GM18499 (cell line): ENCODE results near the gene ABCC8.
"Not testable (repeated sequence)": the region's sequence is repeated elsewhere in the genome, so short reads cannot be mapped to it uniquely, and the experiment has no call there.

Experiments
- ATAC-seq: cut with Tn5 transposase; IDR thresholded peaks from one replicate; pipeline ENCODE4 v1.9.1; 2021; ENCODE audit warnings: moderate number of reproducible peaks; ENCODE audit not compliant: insufficient read depth, unreplicated experiment

Gene ABCC8

DNA sequence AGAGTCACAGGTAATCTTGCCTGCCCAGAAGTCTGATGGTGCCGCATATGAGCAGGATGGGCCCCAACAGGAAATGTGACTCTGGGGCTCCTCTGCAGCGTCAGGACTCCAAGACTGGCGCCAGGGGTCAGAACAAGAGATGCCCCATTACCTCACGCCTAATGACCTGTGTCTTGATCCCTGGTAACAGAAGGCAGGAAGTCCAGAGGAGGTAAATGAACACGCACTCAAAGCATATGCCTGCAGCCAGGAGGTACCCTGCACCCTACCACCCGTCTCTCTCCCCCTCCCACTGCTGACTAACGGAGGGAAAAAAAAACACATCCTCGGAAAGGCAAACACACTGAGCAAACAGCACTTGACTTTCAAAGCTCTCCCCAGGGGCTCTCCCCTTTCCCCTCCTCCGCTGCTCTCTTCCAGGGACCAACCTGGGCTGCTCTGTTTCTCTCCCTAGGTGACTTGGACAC, 37.3 kb downstream of the ABCC8 start:
- ATAC-seq = no peak

DNA sequence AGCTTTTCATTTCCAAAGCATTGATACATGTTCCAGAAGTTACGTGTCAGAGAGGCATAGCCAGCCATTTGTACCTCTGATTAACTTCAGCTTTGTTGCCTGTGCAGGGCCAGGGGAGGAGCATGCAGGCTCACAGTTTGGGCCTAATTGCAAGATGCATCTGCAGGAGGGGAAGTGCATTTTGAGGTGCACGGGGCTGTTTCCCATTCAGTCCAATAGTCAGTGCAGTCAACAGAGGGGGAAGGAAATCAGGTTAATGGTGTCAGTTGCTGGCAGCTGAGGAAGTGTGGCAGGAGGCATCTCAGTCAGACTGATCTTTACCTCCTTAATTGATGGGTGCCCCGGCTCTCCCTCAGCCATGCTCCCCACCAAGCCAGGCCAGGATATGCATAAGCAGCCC, 39.3 kb downstream of the ABCC8 start:
- no peak for ATAC-seq

DNA sequence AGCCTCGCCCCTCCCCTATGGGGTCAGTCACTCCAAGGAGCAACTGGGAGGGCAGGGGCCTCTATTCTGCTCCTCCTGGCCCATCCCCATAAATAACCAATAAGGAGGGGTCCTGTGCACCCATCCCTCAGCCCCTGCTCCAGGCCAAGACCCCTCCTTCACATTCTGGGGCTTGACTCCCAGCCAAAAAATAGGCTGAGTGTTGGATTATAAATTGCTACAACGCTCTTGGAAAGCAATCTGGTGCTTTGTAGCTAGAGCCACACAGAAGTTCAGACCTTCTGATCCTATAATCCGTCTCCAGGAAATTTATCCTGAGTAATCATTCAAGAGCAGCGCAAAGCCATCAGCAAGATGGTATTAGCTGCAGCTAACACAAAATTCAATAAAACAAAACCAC, 42.5 kb downstream of the ABCC8 start:
- no peak for ATAC-seq

DNA sequence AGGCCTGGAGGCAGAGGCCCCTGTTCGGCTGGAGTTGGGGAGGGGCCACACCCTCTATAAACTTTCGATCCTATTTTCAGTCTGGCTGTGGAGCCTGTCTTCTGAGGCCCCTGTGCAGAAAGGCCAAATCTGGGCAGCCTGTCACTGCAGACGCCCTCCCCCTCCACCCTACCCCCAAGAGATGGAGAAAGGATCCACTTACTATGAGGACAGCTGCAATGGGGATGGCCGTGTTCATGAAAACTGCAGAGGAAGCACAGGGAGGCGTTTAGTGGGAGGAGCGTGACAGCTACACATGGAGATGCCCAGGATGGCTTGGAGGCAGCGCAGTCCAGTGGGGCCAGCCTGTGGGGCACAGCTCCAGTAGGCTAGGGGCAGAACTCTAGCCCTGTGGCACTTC, 44.6 kb downstream of the ABCC8 start:
- ATAC-seq = no peak

- ATAC-seq = no peak
Observed at GRCh38 chr11:17431139-17431538, 45.5 kb downstream of the ABCC8 start.

GRCh38 chr11:17430616-17431015, 46.0 kb downstream of the ABCC8 start:
- no peak for ATAC-seq

- no peak for ATAC-seq
Observed at GRCh38 chr11:17428925-17429324, 47.7 kb downstream of the ABCC8 start.

DNA sequence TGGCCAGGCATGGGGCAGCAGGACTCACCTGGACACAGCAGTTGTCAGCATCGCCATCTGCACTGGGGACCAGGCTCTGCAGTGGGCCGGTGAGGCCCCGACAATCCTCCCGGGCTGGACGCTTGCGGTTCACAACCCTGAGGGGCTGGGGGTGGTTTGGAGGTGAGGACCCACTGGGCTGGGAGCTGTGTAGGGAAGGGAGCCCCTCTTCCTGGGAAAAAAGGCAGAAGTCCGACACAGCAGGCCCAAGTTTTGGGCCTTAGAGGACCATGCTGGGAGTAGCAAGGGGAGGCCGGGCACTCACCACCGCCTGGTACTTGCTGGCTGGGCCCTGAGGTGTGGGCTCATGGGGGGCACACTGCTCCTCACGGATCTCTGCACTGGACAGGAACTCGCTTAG, 48.4 kb downstream of the ABCC8 start:
- no peak for ATAC-seq

DNA sequence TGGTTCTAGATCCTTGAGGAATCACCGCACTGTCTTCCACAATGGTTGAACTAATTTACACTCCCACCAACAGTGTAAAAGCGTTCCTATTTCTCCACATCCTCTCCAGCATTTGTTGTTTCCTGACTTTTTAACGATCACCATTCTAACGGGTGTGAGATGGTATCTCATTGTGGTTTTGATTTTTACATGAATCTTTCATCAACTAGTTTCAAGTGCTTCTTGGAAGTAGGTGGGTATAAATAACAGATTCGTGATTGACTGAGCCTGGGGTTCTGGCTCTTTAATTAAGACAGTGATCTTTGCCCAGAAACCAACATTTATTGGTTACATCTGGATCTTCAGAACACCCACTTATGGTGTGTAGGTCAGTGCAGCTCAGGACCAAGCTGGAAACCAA, 50.4 kb downstream of the ABCC8 start:
- ATAC-seq = not testable (repeated sequence)

- no peak for ATAC-seq
Observed at GRCh38 chr11:17423533-17424310, 52.9 kb downstream of the ABCC8 start.

- ATAC-seq = no peak
Observed at GRCh38 chr11:17421781-17422180, 54.9 kb downstream of the ABCC8 start.

GRCh38 chr11:17418444-17419081, 58.1 kb downstream of the ABCC8 start:
- no peak for ATAC-seq

DNA sequence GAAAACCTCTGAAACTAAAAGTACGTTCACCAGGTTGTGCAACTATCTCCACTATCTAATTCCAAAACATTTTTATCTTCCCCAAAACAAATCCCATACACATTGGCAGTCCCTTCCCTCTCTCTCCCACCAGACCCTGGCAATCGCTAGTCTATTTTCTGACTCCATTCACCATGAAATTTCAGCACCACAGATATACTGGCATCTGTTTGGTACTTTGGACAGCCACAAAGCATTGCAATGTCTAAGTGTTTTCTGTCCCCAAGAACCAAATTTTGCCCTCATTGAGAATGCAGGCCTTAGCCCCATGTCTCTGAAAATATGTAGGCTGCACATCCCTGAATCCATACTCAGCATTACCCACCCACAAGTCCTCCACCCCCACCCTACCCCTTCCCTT, 60.2 kb downstream of the ABCC8 start:
- ATAC-seq = no peak

- no peak for ATAC-seq
Observed at GRCh38 chr11:17415523-17416104, 61.0 kb downstream of the ABCC8 start.

GRCh38 chr11:17414992-17415391, 61.7 kb downstream of the ABCC8 start:
- no peak for ATAC-seq

GRCh38 chr11:17414317-17414737, 62.3 kb downstream of the ABCC8 start:
- ATAC-seq = no peak

DNA sequence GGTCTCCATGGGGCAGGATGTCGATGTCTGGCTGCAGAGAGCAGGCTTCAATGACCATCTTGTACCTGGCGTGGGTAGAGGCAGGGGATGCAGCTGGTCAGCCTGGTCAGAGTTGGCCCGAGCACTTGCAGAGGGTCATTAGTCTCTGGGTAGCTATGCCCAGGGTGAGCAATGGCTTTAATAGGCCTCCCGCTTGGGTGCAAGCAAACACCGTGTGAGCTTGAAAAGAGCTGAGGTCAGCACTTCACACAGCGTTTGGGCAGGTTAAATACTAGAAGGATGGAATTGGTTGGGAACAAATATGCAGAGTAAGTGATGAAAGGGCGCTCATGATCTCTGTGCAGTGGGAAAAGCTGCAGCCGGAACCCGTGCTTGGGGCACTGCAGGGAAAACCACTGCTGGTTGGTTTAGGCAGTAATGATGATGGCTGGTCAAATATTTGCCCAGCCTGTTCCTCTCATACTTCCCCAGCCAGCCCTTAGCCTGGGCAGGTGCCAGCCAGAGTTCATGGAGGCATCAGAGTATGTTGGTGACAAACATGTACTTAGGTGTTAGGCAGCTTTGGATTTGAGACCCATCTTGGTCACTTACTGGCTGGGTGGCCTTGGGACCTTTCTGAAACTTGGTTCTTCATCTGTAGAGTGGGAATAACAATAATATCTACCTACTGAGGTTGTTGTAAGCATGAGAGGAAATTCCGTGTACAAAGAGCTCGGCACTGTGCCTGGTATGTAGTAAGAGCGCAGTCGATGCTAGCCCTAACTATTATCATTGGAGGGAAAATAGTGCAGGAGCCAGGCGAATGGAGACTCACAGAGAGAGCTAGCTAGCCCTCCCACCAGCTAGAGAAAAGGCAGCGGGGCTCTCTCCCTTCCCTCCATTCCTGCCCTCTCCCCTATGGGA, 63.0 kb downstream of the ABCC8 start:
- ATAC-seq = no peak

DNA sequence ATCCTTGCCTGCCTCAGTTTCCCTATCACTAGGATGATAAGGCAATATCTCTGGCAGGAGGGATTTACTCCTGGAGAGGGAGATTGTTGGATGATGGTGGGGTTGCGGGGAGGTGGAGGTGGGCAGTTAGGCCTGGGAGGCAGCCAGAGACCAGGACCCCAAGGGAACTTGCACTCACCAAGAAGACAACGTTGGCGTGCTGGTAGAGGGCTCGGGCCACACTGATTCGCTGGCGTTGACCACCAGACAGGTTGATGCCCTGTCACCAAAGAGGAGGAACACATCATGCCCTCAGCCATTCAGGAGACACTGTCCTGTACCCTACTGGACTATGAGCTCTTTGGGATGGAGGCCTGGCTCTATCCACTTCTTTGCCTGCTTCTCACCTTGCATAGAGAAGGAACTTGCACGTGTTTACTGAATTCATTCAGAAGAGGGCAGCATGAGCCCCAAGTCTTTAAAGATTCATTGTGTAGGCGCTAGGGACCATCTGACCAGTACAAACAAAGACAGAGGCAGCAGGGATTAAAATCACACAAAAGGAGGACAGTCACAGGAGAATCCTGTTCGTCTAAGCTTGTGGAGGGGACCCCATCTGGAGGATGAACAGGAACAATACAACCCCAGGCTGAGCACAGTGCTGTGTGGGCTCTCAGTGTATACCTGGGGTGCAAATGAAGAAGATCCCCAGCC, 64.0 kb downstream of the ABCC8 start:
- no peak for ATAC-seq

- no peak for ATAC-seq
Observed at GRCh38 chr11:17411418-17411817, 65.2 kb downstream of the ABCC8 start.
